ENCODE results near the gene CHD2. TPM values are rescaled to one million over a fixed set of nuclear protein-coding genes. Genes with fewer than 3 reads are reported as not detected.

Gene CHD2
- total and polyA plus RNA-seq, 4 experiments from 2014 or later = 28.4 to 351 (median 224) TPM

- Histone ChIP-seq H3K36me3 (ENCODE audit: insufficient read depth, low read length) (peaks cover 75% of the 10 kb centered on the region), H3K4me1 (ENCODE audit: insufficient read depth, low read length) (peaks cover 24% of the 10 kb centered on the region), H3K4me3 (ENCODE audit: low read length in 2 of 2) (no peak overlapping the region), H3K9me3 (ENCODE audit: control insufficient read depth in 1 of 2, low read length in 2 of 2) (no peaks in the 10 kb centered on the region), H3K27ac (ENCODE audit: low read depth, low read length) (peak overlapping the region; percentile 2), H3K27me3 (ENCODE audit: insufficient read depth, low read length) (no peaks in the 10 kb centered on the region)
- Mint-ChIP-seq H3K27ac (peak overlapping the region in 3 of 7 donors; percentile 34 to 57 (median 37)), H3K4me3 (no peak overlapping the region), H3K27me3 (no peaks in the 10 kb centered on the region), H3K36me3 (peaks cover 73 to 89% of the 10 kb centered on the region in 2 donors), H3K4me1 (peaks cover 20 to 45% (median 33%) of the 10 kb centered on the region in 4 donors), H3K9me3 (peaks cover 0 to 2% (median 0%) of the 10 kb centered on the region in 8 donors)
- ChIA-PET POLR2A (ENCODE audit: partially characterized antibody) (interaction anchor here (1.7 kb wide), 1 partner anchor 130 kb away, joined by 5 read pairs; no protein-coding TSS in a partner anchor), CTCF (ENCODE audit: partially characterized antibody) (interaction anchor here (1.4 kb wide), 1 partner anchor 17 kb away, joined by 3 read pairs; no protein-coding TSS in a partner anchor)
- intact Hi-C loops (cut with micrococcal nuclease) = no loop called here
- no peak for DNase-seq
Measured at GRCh38 chr15:92938387-92938786, 38.3 kb downstream of the CHD2 start.

- no peak for DNase-seq
- Histone ChIP-seq H3K27ac (ENCODE audit: low read depth, low read length) (no peak overlapping the region), H3K9me3 (ENCODE audit: control insufficient read depth in 1 of 2, low read length in 2 of 2) (no peaks in the 10 kb centered on the region), H3K27me3 (ENCODE audit: insufficient read depth, low read length) (no peaks in the 10 kb centered on the region), H3K4me1 (ENCODE audit: insufficient read depth, low read length) (peaks cover 9% of the 10 kb centered on the region), H3K4me3 (ENCODE audit: low read length in 2 of 2) (no peak overlapping the region), H3K36me3 (ENCODE audit: insufficient read depth, low read length) (peaks cover 83% of the 10 kb centered on the region)
- Mint-ChIP-seq H3K27ac (peak overlapping the region in 5 of 7 donors; percentile 3 to 85 (median 50)), H3K4me3 (no peak overlapping the region), H3K4me1 (peaks cover 11 to 22% (median 17%) of the 10 kb centered on the region in 4 donors), H3K9me3 (peaks cover 0 to 4% (median 0%) of the 10 kb centered on the region in 8 donors), H3K27me3 (no peaks in the 10 kb centered on the region), H3K36me3 (peaks cover 77 to 86% of the 10 kb centered on the region in 2 donors)
- POLR2A ChIA-PET (ENCODE audit: partially characterized antibody) = no interaction called here
- intact Hi-C loops (cut with micrococcal nuclease) = loop anchor here (2.0 kb wide), 2 partner anchors 13 to 17 kb away; no protein-coding TSS in a partner anchor
- CTCF ChIA-PET (ENCODE audit: partially characterized antibody) = interaction anchor here (1.5 to 3.7 kb wide), 2 partner anchors 9 to 145 kb away, joined by 5 to 20 read pairs; no protein-coding TSS in a partner anchor
Measured at GRCh38 chr15:92941668-92942067, 41.5 kb downstream of the CHD2 start.

- DNase-seq = no peak
- no peaks in the 10 kb centered on the region for H3K27me3 ChIP-seq (ENCODE audit: insufficient read depth, low read length)
- peak overlapping the region in 4 of 7 donors; percentile 3 to 72 (median 18) for H3K27ac Mint-ChIP-seq
- peaks cover 10 to 15% (median 13%) of the 10 kb centered on the region in 4 donors for H3K4me1 Mint-ChIP-seq
- CTCF ChIA-PET (ENCODE audit: partially characterized antibody) = interaction anchor here (1.1 to 3.7 kb wide), 4 partner anchors 10 to 146 kb away, joined by 3 to 20 read pairs (median 4); no protein-coding TSS in a partner anchor
- POLR2A ChIA-PET (ENCODE audit: partially characterized antibody) = interaction anchor here (1.3 to 1.9 kb wide), 2 partner anchors 54 to 134 kb away, joined by 4 to 8 read pairs; no protein-coding TSS in a partner anchor
- no peak overlapping the region for H3K4me3 Mint-ChIP-seq
- H3K9me3 ChIP-seq (ENCODE audit: control insufficient read depth in 1 of 2, low read length in 2 of 2) = no peaks in the 10 kb centered on the region
- H3K4me1 ChIP-seq (ENCODE audit: insufficient read depth, low read length) = no peaks in the 10 kb centered on the region
- H3K36me3 Mint-ChIP-seq = peaks cover 82 to 87% of the 10 kb centered on the region in 2 donors
- no peaks in the 10 kb centered on the region for H3K27me3 Mint-ChIP-seq
- peaks cover 84% of the 10 kb centered on the region for H3K36me3 ChIP-seq (ENCODE audit: insufficient read depth, low read length)
- H3K27ac ChIP-seq (ENCODE audit: low read depth, low read length) = no peak overlapping the region
- H3K4me3 ChIP-seq (ENCODE audit: low read length in 2 of 2) = no peak overlapping the region
- intact Hi-C loops (cut with micrococcal nuclease) = loop anchor here (2.0 kb wide), 2 partner anchors 14 to 16 kb away; no protein-coding TSS in a partner anchor
- peaks cover 0 to 12% (median 8%) of the 10 kb centered on the region in 8 donors for H3K9me3 Mint-ChIP-seq
Measured at GRCh38 chr15:92942706-92943105, 42.6 kb downstream of the CHD2 start.

GRCh38 chr15:92943581-92943980 is 43.5 kb downstream of the CHD2 start:
- intact Hi-C loops (cut with micrococcal nuclease) = loop anchor here (2.0 kb wide), 2 partner anchors 15 kb away; no protein-coding TSS in a partner anchor
- no peaks in the 10 kb centered on the region for H3K4me1 ChIP-seq (ENCODE audit: insufficient read depth, low read length)
- H3K4me3 ChIP-seq (ENCODE audit: low read length in 2 of 2) = no peak overlapping the region
- H3K36me3 ChIP-seq (ENCODE audit: insufficient read depth, low read length) = peaks cover 88% of the 10 kb centered on the region
- H3K27ac Mint-ChIP-seq = peak overlapping the region in 4 of 7 donors; percentile 20 to 65 (median 28)
- no peaks in the 10 kb centered on the region for H3K9me3 ChIP-seq (ENCODE audit: control insufficient read depth in 1 of 2, low read length in 2 of 2)
- peaks cover 0 to 19% (median 16%) of the 10 kb centered on the region in 8 donors for H3K9me3 Mint-ChIP-seq
- ChIA-PET POLR2A (ENCODE audit: partially characterized antibody) (interaction anchor here (1.3 to 1.9 kb wide), 2 partner anchors 55 to 135 kb away, joined by 4 to 8 read pairs; no protein-coding TSS in a partner anchor), CTCF (ENCODE audit: partially characterized antibody) (interaction anchor here (3.7 kb wide), 1 partner anchor 147 kb away, joined by 20 read pairs; no protein-coding TSS in a partner anchor)
- peak overlapping the region in 1 of 8 donors; percentile 36 for H3K4me3 Mint-ChIP-seq
- peaks cover 85 to 87% of the 10 kb centered on the region in 2 donors for H3K36me3 Mint-ChIP-seq
- no peaks in the 10 kb centered on the region for H3K27me3 Mint-ChIP-seq
- H3K27me3 ChIP-seq (ENCODE audit: insufficient read depth, low read length) = no peaks in the 10 kb centered on the region
- no peak for DNase-seq
- H3K4me1 Mint-ChIP-seq = peaks cover 6 to 13% (median 11%) of the 10 kb centered on the region in 4 donors
- H3K27ac ChIP-seq (ENCODE audit: low read depth, low read length) = no peak overlapping the region

- Histone ChIP-seq H3K4me1 (ENCODE audit: insufficient read depth, low read length) (no peaks in the 10 kb centered on the region), H3K36me3 (ENCODE audit: insufficient read depth, low read length) (peaks cover 88% of the 10 kb centered on the region), H3K4me3 (ENCODE audit: low read length in 2 of 2) (no peak overlapping the region), H3K27ac (ENCODE audit: low read depth, low read length) (no peak overlapping the region), H3K27me3 (ENCODE audit: insufficient read depth, low read length) (no peaks in the 10 kb centered on the region), H3K9me3 (ENCODE audit: control insufficient read depth in 1 of 2, low read length in 2 of 2) (peaks cover 6 to 14% of the 10 kb centered on the region in 2 donors)
- peaks cover 5 to 13% (median 9%) of the 10 kb centered on the region in 4 donors for H3K4me1 Mint-ChIP-seq
- ChIA-PET CTCF (ENCODE audit: partially characterized antibody) (interaction anchor here (0.9 to 1.1 kb wide), 2 partner anchors 8 to 84 kb away, joined by 3 to 4 read pairs; no protein-coding TSS in a partner anchor), POLR2A (ENCODE audit: partially characterized antibody) (interaction anchor here (0.7 to 1.3 kb wide), 5 partner anchors 9 to 136 kb away, joined by 3 to 6 read pairs (median 3); no protein-coding TSS in a partner anchor)
- peaks cover 87% of the 10 kb centered on the region in 2 donors for H3K36me3 Mint-ChIP-seq
- peaks cover 0 to 34% (median 30%) of the 10 kb centered on the region in 8 donors for H3K9me3 Mint-ChIP-seq
- peak overlapping the region in 4 of 7 donors; percentile 27 to 86 (median 66) for H3K27ac Mint-ChIP-seq
- no peak for DNase-seq
- intact Hi-C loops (cut with micrococcal nuclease) = no loop called here
- H3K4me3 Mint-ChIP-seq = no peak overlapping the region
- no peaks in the 10 kb centered on the region for H3K27me3 Mint-ChIP-seq
Measured at GRCh38 chr15:92944946-92945521, 44.9 kb downstream of the CHD2 start.

- peaks cover 0 to 46% (median 30%) of the 10 kb centered on the region in 8 donors for H3K9me3 Mint-ChIP-seq
- H3K4me1 Mint-ChIP-seq = peaks cover 5 to 11% (median 9%) of the 10 kb centered on the region in 4 donors
- peaks cover 93% of the 10 kb centered on the region in 2 donors for H3K36me3 Mint-ChIP-seq
- Histone ChIP-seq H3K4me1 (ENCODE audit: insufficient read depth, low read length) (no peaks in the 10 kb centered on the region), H3K9me3 (ENCODE audit: control insufficient read depth in 1 of 2, low read length in 2 of 2) (peaks cover 6 to 14% of the 10 kb centered on the region in 2 donors), H3K27me3 (ENCODE audit: insufficient read depth, low read length) (no peaks in the 10 kb centered on the region), H3K27ac (ENCODE audit: low read depth, low read length) (no peak overlapping the region), H3K4me3 (ENCODE audit: low read length in 2 of 2) (no peak overlapping the region), H3K36me3 (ENCODE audit: insufficient read depth, low read length) (peaks cover 91% of the 10 kb centered on the region)
- intact Hi-C loops (cut with micrococcal nuclease) = no loop called here
- peak overlapping the region in 5 of 7 donors; percentile 22 to 78 (median 74) for H3K27ac Mint-ChIP-seq
- no peaks in the 10 kb centered on the region for H3K27me3 Mint-ChIP-seq
- peak overlapping the region in 1 of 8 donors; percentile 18 for H3K4me3 Mint-ChIP-seq
- ChIA-PET POLR2A (ENCODE audit: partially characterized antibody) (interaction anchor here (0.6 to 1.6 kb wide), 2 partner anchors 26 to 139 kb away, joined by 3 to 5 read pairs; no protein-coding TSS in a partner anchor), CTCF (ENCODE audit: partially characterized antibody) (interaction anchor here (0.6 kb wide), 1 partner anchor 149 kb away, joined by 4 read pairs; no protein-coding TSS in a partner anchor)
- DNase-seq = no peak
Measured at GRCh38 chr15:92947071-92947730, 47.1 kb downstream of the CHD2 start.

Measured in CD4-positive, alpha-beta memory T cell (primary cell).